Stimulated activated naive CD8-positive, alpha-beta T cell treated with anti-CD3 and anti-CD28 coated beads, Interleukin-15, amount 100 ng/mL, for 72 hours (primary cell): ENCODE results near the gene ZNF423.

ENCODE experiments used
- ATAC-seq: fragments of 150-1000 bp; cut with Tn5 transposase; 2 replicates; pipeline ENCODE4 v1.10.0; 2021; ENCODE audit warnings: mild to moderate bottlenecking, moderate library complexity
- DNase-seq, 2 donors: peaks; one replicate each; pipeline ENCODE4 v3.0.0; 2021 to 2022
- H3K27ac Mint-ChIP-seq, 2 donors: one replicate each; pipeline ENCODE4 v1.8.0; 2022; ENCODE audit warnings: mild to moderate bottlenecking in 2 of 2, mixed read lengths in 2 of 2, moderate library complexity in 2 of 2
- H3K27me3 Mint-ChIP-seq: one replicate; pipeline ENCODE4 v1.8.0; 2022; ENCODE audit warnings: mixed read lengths
- H3K4me1 Mint-ChIP-seq: one replicate; pipeline ENCODE4 v1.8.0; 2022; ENCODE audit warnings: mild to moderate bottlenecking, mixed read lengths
- H3K4me3 Mint-ChIP-seq, 2 donors: one replicate each; pipeline ENCODE4 v1.8.0; 2022; ENCODE audit warnings: mild to moderate bottlenecking in 2 of 2, mixed read lengths in 2 of 2, moderate library complexity in 1 of 2
- H3K9me3 Mint-ChIP-seq, 2 donors: one replicate each; pipeline ENCODE4 v1.8.0; 2022; ENCODE audit warnings: mixed read lengths in 2 of 2

Gene ZNF423

DNA sequence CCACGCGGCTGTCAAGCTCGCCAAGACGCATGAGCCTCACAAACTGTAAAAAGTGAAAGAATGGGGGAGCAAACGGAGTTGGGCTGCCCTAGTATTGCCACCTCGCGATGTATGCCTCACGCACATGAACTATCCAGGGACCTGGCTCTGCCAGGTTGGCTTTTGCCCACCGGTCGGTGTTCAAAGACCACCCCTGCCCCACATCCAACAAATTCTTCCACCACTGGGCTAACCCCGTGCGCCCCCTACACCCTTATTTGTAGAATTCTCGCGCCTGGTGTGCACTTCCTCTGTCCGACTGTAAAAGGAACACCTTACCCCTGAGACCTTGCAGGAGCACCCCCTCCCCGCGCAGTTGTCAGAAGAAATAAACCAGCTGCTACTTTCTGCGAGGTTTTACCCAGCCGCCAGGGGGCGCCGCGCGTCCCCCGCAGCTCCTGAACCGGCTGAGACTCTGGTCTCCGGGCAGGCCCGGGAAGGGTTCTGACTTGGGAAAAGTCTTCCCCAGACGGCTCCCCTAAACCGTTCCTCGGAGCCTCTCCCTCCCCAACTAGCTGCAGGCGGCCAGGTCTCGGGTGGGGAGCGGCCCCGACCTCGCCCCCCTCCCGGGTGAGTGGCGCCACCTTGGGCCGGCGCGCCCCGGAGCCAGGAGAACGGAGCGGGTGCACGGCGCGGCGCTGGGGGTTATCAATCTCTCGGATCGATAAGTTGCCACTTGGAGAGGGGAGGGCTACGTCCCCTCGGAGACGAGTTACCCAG, 1.7 kb upstream of the ZNF423 start:
- H3K27ac Mint-ChIP-seq: no peak overlapping the region
- H3K4me1 Mint-ChIP-seq: peaks cover 26% of the 10 kb centered on the region
- DNase-seq: peak; percentile 54 to 59
- peak overlapping the region; percentile 74 to 85 for H3K4me3 Mint-ChIP-seq
- no peaks in the 10 kb centered on the region for H3K9me3 Mint-ChIP-seq
- H3K27me3 Mint-ChIP-seq: peaks cover 85% of the 10 kb centered on the region
- ATAC-seq: peak; percentile 32

- DNase-seq: peak; percentile 27 to 29
- H3K27ac Mint-ChIP-seq: no peak overlapping the region
- H3K27me3 Mint-ChIP-seq: peaks cover 90% of the 10 kb centered on the region
- no peaks in the 10 kb centered on the region for H3K9me3 Mint-ChIP-seq
- H3K4me3 Mint-ChIP-seq: peak overlapping the region; percentile 83 to 84
- peaks cover 26% of the 10 kb centered on the region for H3K4me1 Mint-ChIP-seq
- ATAC-seq: peak; percentile 33
Observed at GRCh38 chr16:49856672-49857330, 889 bp upstream of the ZNF423 start.

DNA sequence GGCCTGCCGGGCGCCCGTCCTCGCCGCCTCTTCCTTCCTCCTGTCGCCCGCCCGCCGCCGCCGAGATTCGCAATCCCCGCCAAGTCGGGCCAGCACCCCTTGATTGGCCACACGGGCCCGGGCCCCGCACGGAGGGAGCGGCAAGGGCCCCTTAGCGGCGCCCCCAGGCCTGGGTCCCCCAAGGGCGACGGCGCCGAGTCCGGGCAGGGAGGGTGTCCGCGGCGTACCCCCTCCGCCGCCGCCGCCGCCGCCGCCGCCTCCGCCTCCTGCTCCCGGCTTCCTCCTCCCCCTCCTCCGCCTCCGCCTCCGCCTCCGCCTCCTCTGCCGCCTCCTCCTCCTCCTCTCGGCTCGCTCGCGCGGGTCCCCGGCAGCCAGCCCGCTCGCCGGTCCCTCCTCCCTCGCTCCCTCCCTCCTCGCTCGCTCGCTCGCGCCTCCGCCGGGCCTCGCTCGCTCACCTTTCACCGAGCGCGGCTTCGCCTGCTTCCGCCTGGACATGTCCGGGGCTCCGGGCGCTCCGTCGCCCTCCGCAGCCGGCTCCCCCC, 561 bp downstream of the ZNF423 start:
- Mint-ChIP-seq H3K4me3 (peak overlapping the region; percentile 67 to 72), H3K9me3 (no peaks in the 10 kb centered on the region), H3K27ac (no peak overlapping the region), H3K27me3 (peaks cover 87% of the 10 kb centered on the region), H3K4me1 (peaks cover 26% of the 10 kb centered on the region)
- DNase-seq (peak; percentile 50 to 54), ATAC-seq (peak; percentile 57)

- peaks cover 81% of the 10 kb centered on the region for H3K27me3 Mint-ChIP-seq
- no peak overlapping the region for H3K27ac Mint-ChIP-seq
- peak overlapping the region; percentile 13 to 48 for H3K4me3 Mint-ChIP-seq
- H3K9me3 Mint-ChIP-seq: no peaks in the 10 kb centered on the region
- peaks cover 26% of the 10 kb centered on the region for H3K4me1 Mint-ChIP-seq
- DNase-seq (peak; percentile 15 to 22), ATAC-seq (peak; percentile 41)
Observed at GRCh38 chr16:49854796-49855203, 1.1 kb downstream of the ZNF423 start.

- Mint-ChIP-seq H3K27ac (no peak overlapping the region), H3K4me1 (peaks cover 22% of the 10 kb centered on the region), H3K9me3 (no peaks in the 10 kb centered on the region), H3K27me3 (peaks cover 76% of the 10 kb centered on the region), H3K4me3 (peak overlapping the region; percentile 13 to 48)
- ATAC-seq: no peak
- no peak for DNase-seq
Observed at GRCh38 chr16:49854188-49854795, 1.6 kb downstream of the ZNF423 start.

DNA sequence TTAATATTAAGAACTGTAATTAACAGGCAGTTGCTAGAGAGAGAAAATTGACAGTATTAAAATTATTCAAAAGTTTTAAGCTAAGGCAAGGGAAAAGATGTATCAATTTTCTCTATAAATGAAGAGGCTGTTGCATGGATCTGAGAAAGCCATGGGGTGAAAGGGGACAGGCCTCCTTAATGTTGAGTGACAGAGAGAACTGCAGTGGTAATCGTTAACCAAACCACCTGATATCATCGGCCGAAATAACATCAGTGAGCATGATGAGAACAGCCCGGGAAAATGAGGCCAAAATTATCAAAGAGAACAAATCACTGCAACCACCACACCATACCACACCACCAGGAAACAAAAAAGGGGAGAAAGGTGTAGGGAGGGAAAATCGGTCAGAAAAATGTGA, 3.6 kb downstream of the ZNF423 start:
- ATAC-seq: no peak
- DNase-seq: no peak
- no peak overlapping the region for H3K27ac Mint-ChIP-seq
- H3K4me3 Mint-ChIP-seq: no peak overlapping the region
- H3K9me3 Mint-ChIP-seq: no peaks in the 10 kb centered on the region
- H3K4me1 Mint-ChIP-seq: peaks cover 4% of the 10 kb centered on the region
- peaks cover 70% of the 10 kb centered on the region for H3K27me3 Mint-ChIP-seq

DNA sequence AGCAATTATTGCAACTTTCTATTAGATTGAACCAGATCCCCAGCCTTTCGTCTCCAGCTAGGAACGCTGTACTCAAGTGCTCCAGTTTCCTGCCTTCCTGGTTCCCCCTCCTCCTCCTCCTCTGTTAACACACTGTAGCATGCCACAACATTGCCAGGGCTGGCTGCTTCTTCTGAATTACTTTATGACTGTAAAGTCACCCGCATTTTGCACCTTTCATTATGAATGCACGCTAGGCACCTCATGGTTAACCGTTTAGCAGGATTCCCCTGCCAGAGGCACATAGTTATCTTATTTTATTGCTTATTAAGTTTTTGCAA, 4.5 kb downstream of the ZNF423 start:
- Mint-ChIP-seq H3K9me3 (no peaks in the 10 kb centered on the region), H3K27me3 (peaks cover 67% of the 10 kb centered on the region), H3K4me1 (no peaks in the 10 kb centered on the region), H3K4me3 (no peak overlapping the region), H3K27ac (no peak overlapping the region)
- DNase-seq (no peak), ATAC-seq (no peak)

DNA sequence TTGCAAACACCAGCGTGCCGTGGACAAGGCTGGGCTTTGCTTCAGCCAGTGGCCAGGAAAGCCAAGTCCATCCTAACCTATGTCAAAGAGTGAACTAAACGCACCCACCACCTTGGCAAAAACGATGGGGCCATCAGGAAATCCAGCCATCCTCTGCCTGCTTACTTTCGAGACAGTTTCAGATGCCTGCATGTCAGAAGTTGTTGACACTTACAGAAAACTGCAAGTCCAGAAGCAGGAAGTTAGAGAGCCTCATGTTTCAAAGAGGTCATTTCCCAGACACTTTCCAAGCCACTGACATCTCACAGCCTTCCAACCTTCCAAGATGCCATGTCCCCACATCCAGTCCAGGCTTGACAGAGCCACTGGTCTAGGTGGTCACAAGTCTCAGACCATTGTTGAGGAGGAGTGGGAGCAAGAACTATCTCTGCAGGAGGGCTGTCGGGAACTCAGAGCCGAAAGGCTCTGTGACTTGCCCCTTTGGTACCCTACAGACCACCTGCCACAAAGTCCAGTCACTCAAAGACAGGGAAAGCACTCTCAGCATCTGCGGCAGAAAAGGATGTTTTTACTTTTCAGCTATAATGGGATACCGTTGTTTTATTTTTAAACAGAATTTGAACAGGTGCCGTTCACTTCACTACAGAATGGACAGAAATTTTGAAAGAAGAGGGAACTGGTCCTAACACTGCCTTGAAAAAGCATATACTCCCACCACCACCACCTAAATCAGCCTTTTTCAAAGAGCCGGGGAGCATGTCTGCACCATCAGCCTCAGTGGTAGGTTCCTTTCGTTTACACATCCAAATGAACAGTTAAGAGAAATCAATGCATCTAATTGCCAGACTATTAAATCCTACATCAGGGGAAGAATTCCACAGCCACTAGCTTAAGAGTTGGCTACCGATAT, 5.1 kb downstream of the ZNF423 start:
- no peaks in the 10 kb centered on the region for H3K9me3 Mint-ChIP-seq
- no peak overlapping the region for H3K4me3 Mint-ChIP-seq
- H3K4me1 Mint-ChIP-seq: no peaks in the 10 kb centered on the region
- ATAC-seq (no peak), DNase-seq (no peak)
- peaks cover 62% of the 10 kb centered on the region for H3K27me3 Mint-ChIP-seq
- H3K27ac Mint-ChIP-seq: no peak overlapping the region

- no peaks in the 10 kb centered on the region for H3K9me3 Mint-ChIP-seq
- no peak overlapping the region for H3K27ac Mint-ChIP-seq
- H3K27me3 Mint-ChIP-seq: peaks cover 61% of the 10 kb centered on the region
- no peak for DNase-seq
- H3K4me3 Mint-ChIP-seq: no peak overlapping the region
- H3K4me1 Mint-ChIP-seq: no peaks in the 10 kb centered on the region
- no peak for ATAC-seq
Observed at GRCh38 chr16:49849754-49850108, 6.2 kb downstream of the ZNF423 start.

DNA sequence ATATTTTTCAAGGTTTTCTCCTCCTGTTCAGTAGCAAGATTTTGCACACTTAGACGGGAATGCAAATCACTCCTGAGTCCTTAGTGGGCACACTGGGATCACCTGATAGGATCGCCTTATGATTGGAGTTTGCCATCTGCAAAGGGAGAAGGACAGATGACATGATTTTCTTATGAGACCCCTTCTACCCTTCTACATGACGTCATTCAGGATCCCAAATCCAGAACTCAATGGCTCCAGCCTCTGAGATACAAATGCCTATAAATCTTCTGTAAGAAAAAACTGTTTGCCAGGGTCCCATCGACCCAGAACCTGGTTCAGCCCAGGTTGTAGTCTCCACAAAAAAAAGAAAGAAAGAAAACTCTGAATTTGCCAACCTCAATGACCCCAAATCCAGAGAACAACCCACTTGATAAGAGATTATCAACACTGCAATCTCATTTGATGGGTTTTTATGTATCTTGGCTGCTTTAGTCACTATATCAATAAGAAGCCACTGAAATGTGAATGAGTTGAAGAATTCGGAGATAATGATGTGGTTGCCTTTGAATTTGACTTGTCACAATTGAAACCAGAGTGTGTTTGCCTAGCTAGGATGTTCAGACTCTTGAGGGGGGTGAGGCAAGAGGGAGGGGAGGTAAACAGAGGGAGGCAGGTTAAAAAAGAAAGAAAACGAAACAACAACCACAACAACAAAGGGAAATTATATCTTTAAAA, 6.7 kb downstream of the ZNF423 start:
- H3K4me3 Mint-ChIP-seq: no peak overlapping the region
- H3K9me3 Mint-ChIP-seq: no peaks in the 10 kb centered on the region

GRCh38 chr16:49848530-49848929, 7.4 kb downstream of the ZNF423 start:
- DNase-seq (no peak), ATAC-seq (no peak)
- no peaks in the 10 kb centered on the region for H3K9me3 Mint-ChIP-seq
- H3K4me3 Mint-ChIP-seq: no peak overlapping the region
- peaks cover 54% of the 10 kb centered on the region for H3K27me3 Mint-ChIP-seq
- no peak overlapping the region for H3K27ac Mint-ChIP-seq
- H3K4me1 Mint-ChIP-seq: no peaks in the 10 kb centered on the region

More for the DNA sequence above, 6.7 kb downstream of the ZNF423 start:
- no peaks in the 10 kb centered on the region for H3K4me1 Mint-ChIP-seq
- no peak for DNase-seq
- peaks cover 56% of the 10 kb centered on the region for H3K27me3 Mint-ChIP-seq
- no peak for ATAC-seq
- H3K27ac Mint-ChIP-seq: no peak overlapping the region

DNA sequence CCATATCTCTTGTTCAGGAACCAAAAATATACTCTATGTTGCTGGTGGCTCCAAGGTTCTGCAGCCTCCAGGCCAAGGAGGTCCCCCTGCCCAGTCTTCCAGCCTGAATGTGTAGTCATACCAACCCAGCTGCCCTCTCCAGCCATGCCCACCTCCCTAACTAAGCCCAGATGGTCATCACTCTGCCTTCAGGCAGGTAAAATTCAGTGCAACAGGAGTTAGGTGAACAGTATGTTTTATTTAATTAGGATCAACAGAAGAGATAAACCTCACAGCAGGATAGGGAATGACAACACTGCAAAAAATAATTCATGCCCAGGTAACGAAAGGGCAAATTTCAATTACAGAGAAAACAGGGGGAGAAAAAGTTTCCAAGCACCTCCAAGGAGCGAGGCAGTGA, 9.1 kb downstream of the ZNF423 start:
- DNase-seq: no peak
- no peaks in the 10 kb centered on the region for H3K9me3 Mint-ChIP-seq
- ATAC-seq: no peak
- H3K4me1 Mint-ChIP-seq: no peaks in the 10 kb centered on the region
- no peak overlapping the region for H3K4me3 Mint-ChIP-seq
- H3K27me3 Mint-ChIP-seq: peaks cover 41% of the 10 kb centered on the region
- no peak overlapping the region for H3K27ac Mint-ChIP-seq

DNA sequence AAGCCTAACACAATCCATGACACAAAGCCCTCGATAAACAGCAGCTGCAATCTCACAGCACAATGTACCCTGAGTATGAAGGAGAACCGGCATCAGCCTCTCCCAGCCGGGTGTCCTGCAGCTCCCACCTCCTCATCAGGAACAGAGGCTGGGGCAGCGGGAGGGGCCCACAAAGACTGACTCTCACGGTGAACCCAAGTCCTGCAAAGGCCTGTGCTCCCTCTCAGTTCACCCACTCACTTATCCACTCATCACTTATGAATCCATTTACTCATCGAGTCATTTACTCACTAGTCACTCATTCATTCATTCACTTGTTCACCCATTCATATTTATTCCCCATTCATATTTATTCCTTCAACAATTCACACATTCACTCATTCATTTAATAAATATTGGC, 11.6 kb downstream of the ZNF423 start:
- no peak overlapping the region for H3K4me3 Mint-ChIP-seq
- H3K27ac Mint-ChIP-seq: no peak overlapping the region
- ATAC-seq (no peak), DNase-seq (no peak)
- no peaks in the 10 kb centered on the region for H3K4me1 Mint-ChIP-seq
- no peaks in the 10 kb centered on the region for H3K9me3 Mint-ChIP-seq
- peaks cover 53% of the 10 kb centered on the region for H3K27me3 Mint-ChIP-seq

DNA sequence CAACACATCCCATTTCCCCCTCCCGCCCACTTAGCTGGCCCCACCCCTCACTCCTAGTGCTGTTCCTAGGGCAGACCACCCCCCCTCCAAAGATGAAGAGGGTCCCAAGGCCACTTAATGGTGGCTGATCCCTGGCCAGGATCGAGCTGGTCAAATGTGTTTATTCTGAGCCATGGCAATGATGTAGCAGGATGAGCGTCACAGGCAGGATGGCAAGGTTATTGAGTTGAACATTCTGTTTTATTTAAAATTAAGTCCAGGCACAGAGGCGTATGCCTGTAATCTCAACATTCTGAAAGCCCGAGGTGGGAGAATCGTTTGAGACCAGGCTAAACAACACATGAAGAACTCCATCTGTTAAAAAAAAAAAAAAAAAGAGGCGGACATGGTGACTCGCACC, 12.2 kb downstream of the ZNF423 start:
- ATAC-seq (no peak), DNase-seq (no peak)
- no peaks in the 10 kb centered on the region for H3K9me3 Mint-ChIP-seq
- H3K27ac Mint-ChIP-seq: no peak overlapping the region
- H3K4me1 Mint-ChIP-seq: no peaks in the 10 kb centered on the region
- H3K27me3 Mint-ChIP-seq: peaks cover 50% of the 10 kb centered on the region
- no peak overlapping the region for H3K4me3 Mint-ChIP-seq

DNA sequence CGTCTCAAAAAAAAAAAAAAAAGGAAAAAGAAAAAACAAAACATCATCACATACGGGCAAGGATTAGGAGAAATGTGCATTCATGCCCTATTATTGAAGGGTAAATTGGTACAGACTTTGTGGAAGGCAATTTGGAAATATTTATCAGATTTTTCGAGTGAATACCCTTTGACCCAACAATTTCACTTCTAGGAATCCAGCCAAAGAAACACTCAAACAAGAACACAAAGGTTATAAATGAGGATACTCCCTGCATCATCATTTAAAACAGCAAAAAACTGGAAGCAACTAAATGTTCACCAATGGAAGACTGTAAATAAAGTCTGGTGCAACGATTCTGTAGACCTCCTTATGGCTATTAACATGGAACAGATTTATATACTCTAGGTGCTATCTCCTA, 12.9 kb downstream of the ZNF423 start:
- Mint-ChIP-seq H3K27me3 (peaks cover 47% of the 10 kb centered on the region), H3K9me3 (no peaks in the 10 kb centered on the region), H3K4me1 (no peaks in the 10 kb centered on the region), H3K4me3 (no peak overlapping the region), H3K27ac (no peak overlapping the region)
- ATAC-seq: no peak
- DNase-seq: no peak
